Mesenteric fat pad (tissue), 1 donor: ENCODE measurements around the gene FCHSD1. TPM values are rescaled to one million over a fixed set of nuclear protein-coding genes. Genes with fewer than 3 reads are reported as not detected.
"Not testable (repeated sequence)": the region's sequence is repeated elsewhere in the genome, so short reads cannot be mapped to it uniquely, and the experiment has no call there.

Experiments
- DNase-seq: peaks from one replicate; pipeline ENCODE4 v3.0.0-alpha.2; 2020; ENCODE audit warnings: low spot score
- total RNA-seq: library from RNA; stranded (reverse); fragmentation: NEBNext Ultra II Directional; extraction: Animal tissue kit (Norgen Biotek cat#: 25700); gene quantifications from one replicate; pipeline ENCODE4 v1.2.1, GENCODE V29; 2021
- donor health status: DM: yes; HTN: yes; CAD: no.

FCHSD1 gene
- total RNA-seq, 1 donor from 2014 or later = 11.5 TPM

GRCh38 chr5:141618030-141618803 is 33.0 kb downstream of the FCHSD1 start:
- DNase-seq = no peak

DNA sequence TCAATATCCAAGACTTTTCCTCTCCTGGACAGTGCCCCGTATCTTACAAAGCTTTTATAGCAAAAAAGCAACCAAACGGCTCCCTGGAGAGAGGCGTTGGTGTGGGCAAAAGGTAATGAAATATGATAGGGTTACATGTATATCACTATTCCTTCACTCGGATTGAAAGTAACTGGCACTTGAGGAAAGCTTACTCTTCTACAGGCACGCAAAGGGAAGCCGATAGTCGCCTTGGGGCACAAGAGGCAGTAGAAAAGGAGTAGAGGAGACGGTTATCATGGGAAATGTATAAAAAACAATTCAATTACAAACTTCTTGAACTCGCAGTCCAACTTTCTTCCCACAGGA is 33.6 kb downstream of the FCHSD1 start:
- no peak for DNase-seq

GRCh38 chr5:141617128-141617527 is 34.1 kb downstream of the FCHSD1 start:
- DNase-seq = no peak

DNA sequence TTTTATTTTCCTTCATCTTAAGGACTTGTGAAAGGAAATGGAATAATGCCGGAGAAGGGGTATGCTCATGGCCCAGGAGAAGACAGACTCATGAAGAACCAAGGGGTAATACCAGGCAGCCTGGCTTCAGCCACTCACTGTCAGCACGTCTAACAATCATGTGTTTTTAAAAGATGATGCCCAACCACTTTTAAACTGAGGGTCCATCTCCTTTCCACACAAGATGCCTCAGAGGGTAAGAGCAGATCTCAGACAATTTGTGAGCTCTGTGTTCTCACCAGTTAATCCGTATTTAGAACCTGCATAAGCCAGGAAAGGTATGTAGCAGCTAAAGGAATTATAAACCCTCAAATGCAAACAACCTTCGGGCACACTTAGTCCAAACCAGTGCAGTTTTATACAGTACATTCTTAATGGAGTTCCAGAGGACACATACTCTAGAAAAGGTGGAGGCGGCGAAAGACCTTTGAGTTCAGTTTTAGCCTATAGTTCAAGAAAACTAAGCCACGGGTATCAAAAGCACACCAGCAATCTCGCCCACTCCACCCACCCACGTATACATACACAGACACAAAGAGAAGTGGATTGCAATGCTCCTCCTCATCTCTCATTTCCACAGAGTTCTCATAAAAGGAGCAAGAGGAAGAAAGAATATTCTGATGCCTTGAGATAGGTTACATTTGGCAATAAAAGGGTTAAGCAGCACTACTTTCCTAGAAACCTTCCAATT is 35.1 kb downstream of the FCHSD1 start:
- no peak for DNase-seq

- no peak for DNase-seq
Observed at GRCh38 chr5:141613344-141613743, 37.9 kb downstream of the FCHSD1 start.

DNA sequence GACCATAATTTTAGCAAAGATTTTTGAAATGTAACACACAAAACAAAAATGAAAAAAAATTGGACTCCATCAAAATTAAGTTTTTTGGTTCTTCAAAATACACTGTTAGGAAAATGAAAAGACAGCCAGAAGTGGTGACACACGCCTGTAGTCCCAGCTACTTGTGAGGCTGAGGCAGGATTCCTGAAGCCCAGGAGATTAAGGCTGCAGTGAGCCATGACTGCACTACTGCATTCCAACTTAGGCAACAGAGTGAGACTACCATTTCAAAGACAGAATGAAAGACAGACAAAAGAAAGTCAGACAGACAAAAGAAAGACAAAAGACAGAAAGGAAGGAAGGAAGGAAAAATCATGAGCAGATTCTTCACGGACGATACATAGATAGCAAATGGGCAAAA is 39.9 kb downstream of the FCHSD1 start:
- no peak for DNase-seq

DNA sequence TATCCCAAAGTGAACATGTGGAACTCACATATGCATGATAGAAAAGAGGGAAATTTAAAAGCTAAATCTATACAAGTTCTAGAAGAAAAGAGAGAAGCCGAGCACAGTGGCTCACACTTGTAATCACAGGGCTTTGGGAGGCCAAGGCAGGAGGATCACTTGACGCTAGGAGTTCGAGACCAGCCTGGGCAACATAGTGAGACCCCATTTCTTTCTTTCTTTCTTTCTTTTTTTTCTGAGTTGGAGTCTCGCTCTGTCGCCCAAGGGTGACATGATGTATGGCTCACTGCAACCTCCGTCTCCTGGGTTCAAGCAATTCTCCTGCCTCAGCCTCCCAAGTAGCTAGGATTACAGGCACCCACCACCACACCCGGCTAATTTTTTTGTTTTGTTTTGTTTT is 41.3 kb downstream of the FCHSD1 start:
- DNase-seq = not testable (repeated sequence)

DNA sequence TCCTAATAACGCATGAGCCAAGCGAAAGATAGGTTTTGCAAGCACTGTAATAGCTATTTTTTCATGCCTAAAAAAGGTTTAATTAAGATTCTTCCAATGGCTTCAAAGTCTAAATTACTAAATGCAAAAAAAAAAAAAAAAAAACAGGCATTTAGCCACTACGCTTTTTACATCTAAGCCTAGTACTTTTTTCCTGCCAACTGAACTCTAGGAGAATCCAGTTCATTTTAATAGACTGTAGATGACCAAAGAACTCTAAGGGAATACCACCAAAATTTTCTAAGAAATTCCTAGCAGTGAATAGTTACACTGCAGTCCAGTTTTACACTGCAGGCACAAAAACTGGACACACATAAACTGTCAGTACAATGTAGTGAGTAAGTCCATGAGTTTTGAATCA is 42.2 kb downstream of the FCHSD1 start:
- no peak for DNase-seq

DNA sequence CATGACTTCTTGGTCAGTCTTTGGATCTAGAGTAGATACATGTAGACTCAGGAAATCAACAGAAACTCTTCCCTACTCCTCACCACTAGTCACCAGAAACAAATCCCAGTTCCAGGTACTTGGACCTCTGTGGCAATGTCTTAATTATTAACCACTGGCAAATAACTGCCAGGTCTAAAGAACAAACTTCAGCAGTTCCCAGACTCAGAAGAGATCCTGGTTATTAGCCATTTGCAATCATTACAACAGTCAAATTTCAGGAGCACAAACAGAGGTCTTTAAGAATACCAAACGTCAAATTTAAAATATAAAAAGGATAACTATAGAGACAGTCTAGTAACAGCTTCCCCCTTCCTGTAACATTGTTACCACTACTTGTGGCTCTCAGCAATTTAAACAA is 42.7 kb downstream of the FCHSD1 start:
- no peak for DNase-seq

DNA sequence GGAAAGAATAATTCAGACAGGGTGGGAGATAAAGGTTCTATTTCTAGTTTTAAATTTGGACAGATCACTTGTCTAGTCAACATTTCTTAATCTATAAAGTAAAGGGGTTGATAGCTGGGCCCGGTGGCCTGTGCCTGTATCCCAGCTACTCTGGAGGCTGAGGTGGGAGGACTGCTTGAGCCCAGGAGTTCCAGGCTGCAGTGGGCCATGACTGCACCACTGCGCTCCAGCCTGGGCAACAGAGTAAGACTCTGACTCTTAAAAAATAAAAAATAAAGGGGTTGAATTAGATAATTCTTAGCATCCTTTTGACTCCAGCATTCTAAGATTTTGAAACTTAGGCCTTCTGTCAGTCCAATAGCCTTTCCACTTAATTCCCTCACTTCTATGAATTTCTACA is 43.2 kb downstream of the FCHSD1 start:
- no peak for DNase-seq

DNA sequence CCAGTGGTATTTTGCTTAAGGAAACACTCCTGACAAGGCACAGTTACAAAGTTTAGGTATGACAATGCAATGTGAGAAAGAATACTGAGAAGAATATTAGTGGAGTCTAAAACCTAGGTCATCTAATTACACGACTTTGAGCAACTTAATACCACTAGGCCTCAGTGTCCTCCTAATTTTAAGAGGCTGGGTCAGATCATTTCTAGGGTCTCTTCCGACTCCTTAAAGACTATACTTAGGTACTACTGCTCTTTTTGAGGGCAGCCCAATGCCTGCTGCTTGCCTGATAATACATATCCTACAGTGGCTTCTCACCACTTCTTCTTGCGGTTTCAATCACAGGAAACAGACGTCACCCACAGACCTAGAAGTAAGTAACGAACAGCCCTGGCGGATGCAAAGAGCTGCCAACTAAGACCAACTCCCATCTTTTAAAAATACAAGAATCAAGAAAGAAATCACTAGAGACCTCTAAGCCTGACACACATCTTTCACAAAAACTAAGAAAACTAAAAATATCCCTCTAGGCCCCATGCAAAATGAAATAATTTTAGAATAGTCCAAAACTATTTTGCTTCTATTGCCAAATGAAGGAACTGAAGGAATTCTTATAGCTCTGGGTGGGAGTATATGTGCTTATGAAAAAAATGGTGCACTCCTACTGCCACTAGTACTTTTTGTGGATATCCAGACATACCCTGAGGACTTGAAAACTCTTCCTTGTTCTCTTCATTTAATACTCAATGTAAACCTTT is 45.5 kb downstream of the FCHSD1 start:
- DNase-seq = no peak

GRCh38 chr5:141603923-141604717 is 47.1 kb downstream of the FCHSD1 start:
- DNase-seq = no peak

DNA sequence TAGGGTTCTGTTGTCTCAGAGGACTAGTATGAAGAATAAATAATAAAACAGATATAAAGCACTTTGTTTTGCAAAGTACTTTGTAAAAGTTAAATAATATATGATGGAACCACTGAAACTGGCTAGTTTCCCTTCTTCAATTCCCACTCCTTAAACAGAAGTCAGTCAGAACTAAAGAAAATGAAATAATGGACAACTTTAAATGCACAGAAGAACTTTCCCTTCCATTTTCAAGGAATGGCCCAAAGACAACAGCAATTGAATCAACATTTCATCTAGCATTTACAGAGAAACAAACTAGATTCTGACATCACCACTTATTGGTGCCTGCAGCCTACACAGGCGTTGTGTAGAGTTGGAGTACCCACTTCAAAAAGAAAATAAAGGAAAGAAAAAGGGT is 48.6 kb downstream of the FCHSD1 start:
- DNase-seq = no peak

- DNase-seq = no peak
Observed at GRCh38 chr5:141598391-141599345, 52.5 kb downstream of the FCHSD1 start.

DNA sequence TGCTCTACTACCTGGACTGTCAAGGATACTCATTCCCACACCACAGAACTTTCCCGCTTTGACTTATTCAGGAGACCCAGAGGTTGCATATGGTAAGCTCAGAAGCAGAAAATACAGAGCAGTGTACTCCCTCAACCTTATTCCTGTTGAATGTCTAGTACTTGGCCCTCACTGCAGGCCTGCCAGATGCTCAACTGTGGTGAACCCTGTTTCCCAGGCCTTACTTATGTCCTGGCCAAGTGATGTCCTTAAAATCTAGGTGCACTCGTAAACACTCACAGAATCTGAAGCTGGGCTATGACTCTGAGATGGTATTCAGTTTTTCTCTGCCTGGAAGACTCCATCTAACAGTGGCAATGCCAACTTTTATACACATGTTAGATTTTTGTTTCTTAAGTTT is 53.4 kb downstream of the FCHSD1 start:
- DNase-seq = no peak

DNA sequence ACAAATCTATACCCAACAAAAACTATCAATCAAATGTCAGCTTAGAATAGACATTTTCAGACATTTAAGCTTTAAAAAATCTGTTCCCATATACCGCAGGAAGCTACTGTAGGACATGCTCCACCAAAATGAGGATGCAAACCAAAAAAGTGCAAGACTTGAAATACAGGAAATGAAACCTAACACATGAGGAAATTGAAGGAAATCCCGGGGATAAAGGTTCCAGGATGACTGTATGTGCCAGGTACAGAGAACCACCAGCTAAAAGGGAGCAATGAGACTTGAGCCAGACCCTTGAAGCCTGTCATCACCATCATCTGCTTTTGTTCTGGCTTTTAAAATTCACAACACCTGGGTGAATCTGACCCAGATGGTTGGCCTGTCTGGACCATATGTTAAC is 53.8 kb downstream of the FCHSD1 start:
- no peak for DNase-seq

DNA sequence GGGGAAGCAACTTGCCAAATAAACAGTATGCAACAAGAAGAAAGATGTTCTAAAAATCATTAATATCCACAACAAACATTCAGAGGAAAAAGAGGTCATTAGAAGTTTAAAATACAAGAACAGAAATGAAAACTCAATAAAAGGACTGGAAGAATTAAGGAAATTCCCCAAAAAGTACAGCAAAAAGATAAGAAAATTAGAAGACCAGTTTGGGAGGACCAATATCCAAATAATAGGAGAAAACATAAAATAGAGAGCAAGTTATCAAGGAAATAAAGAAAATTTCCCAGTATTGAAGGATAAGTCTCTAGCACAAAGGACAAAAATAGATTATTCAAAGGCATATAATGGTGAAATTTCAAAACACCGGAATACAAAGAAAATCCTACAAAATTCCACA is 54.4 kb downstream of the FCHSD1 start:
- no peak for DNase-seq

DNA sequence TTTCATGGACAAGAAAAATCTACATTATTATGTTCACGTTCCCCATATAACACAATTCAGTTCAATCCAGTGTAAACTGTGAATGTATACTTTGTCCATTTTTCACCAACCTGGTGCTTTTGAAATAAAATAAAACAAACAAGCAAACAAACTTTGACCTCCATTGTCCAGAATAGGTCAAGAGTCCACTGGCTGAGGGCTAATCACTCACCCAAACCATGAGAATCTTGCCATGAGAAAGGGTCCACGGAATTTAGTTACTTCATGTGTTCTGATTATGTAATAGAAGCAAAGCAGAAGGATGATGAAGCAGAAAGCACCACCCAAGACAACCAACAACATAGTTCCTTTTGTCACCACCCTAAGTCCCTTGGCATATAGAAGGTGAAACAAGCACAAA is 61.1 kb downstream of the FCHSD1 start:
- DNase-seq = no peak
